ENCODE data around the gene SEMA5A. TPM values are rescaled to one million over a fixed set of nuclear protein-coding genes. Genes with fewer than 3 reads are reported as not detected.

Gene SEMA5A
- total and polyA plus RNA-seq, 11 donors: 4.6 to 71.5 (median 33.8) TPM

DNA sequence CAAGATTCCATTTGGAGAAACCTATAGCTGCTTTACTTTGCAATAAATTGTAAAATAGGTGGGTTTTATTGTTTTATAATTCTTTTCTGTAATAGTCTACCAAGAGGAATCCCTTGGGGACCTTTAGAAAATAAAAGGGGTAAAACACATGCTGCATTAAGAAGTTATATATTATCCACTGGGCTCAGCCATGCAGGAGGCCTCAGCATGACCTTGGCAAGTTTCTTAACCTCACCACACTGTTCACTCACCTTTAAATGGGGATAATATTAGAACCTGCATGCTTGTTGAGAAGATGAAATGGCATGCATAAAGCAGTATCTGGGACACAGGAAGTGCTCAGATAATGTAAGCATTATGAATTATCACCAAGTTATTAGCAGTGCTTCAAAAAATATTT is 120.2 kb downstream of the SEMA5A start:
- Histone ChIP-seq H3K9me3 (no peaks in the 10 kb centered on the region), H3K36me3 (no peaks in the 10 kb centered on the region), H3K27me3 (no peaks in the 10 kb centered on the region), H3K4me1 (peaks cover 0 to 42% (median 4%) of the 10 kb centered on the region in 12 donors), H3K4me3 (no peak overlapping the region), H3K27ac (no peak overlapping the region)
- no peak for ATAC-seq
- no peak for TF ChIP-seq POLR2A (IDR thresholded peaks at IDR 0.05)
- TF ChIP-seq, protein P1, sequence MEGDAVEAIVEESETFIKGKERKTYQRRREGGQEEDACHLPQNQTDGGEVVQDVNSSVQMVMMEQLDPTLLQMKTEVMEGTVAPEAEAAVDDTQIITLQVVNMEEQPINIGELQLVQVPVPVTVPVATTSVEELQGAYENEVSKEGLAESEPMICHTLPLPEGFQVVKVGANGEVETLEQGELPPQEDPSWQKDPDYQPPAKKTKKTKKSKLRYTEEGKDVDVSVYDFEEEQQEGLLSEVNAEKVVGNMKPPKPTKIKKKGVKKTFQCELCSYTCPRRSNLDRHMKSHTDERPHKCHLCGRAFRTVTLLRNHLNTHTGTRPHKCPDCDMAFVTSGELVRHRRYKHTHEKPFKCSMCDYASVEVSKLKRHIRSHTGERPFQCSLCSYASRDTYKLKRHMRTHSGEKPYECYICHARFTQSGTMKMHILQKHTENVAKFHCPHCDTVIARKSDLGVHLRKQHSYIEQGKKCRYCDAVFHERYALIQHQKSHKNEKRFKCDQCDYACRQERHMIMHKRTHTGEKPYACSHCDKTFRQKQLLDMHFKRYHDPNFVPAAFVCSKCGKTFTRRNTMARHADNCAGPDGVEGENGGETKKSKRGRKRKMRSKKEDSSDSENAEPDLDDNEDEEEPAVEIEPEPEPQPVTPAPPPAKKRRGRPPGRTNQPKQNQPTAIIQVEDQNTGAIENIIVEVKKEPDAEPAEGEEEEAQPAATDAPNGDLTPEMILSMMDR (IDR thresholded peaks at IDR 0.05): no peak
- no peak for DNase-seq
- intact Hi-C loops (cut with DNase I): no loop called here

DNA sequence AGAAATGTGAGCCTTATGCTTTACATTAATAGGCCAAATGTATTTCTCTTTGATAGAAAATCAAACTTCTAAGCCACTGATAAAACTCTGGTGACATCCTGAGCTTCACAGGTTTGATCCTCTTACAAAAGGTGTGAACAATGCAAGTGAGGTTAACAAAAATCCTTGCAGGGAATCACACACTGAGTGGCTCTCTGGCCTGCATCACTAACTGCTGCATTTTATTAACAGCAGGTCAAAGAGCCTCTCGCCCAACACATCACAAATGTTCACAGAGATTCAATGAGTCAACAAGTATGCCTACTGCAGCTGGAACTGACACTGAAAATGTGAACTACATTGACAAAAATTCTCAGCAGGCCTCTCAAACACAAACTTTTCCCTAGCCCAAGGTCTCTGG is 122.3 kb downstream of the SEMA5A start:
- no peaks in the 10 kb centered on the region for H3K36me3 ChIP-seq
- H3K4me1 ChIP-seq: peaks cover 0 to 23% (median 3%) of the 10 kb centered on the region in 12 donors
- DNase-seq (no peak), ATAC-seq (no peak)
- WGBS, 4 donors: 35 to 55% (median 52%) methylated on average over 1 of the region's 1 CpG
- no peak overlapping the region for H3K4me3 ChIP-seq
- intact Hi-C loops (cut with DNase I): no loop called here
- no peak for TF ChIP-seq POLR2A (IDR thresholded peaks at IDR 0.05)
- TF ChIP-seq, protein P1 (IDR thresholded peaks at IDR 0.05): no peak
- H3K27ac ChIP-seq: no peak overlapping the region
- peaks cover 0 to 4% (median 0%) of the 10 kb centered on the region in 12 donors for H3K9me3 ChIP-seq
- no peaks in the 10 kb centered on the region for H3K27me3 ChIP-seq

DNA sequence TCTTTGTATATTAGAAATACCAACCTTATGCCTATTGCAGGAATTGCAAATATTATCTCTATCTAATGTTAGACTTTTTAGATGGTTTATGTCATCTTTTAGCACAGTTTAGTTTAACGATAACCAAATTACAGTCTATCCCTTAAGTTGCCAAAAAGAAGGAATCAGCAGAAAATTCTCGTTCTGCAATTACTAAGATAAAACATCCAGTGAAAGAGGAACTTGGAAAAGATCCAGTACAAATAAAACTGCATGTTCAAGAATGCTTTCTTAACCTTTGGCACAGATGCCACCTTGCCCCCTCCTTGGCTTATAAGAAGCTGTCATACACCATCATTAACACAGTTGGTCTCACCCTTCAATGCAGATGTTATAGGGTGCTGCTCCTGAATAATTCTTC is 124.0 kb downstream of the SEMA5A start:
- 35 to 47% (median 37%) methylated on average over 2 of the region's 2 CpGs for WGBS, 4 donors
- no peaks in the 10 kb centered on the region for H3K36me3 ChIP-seq
- no peak overlapping the region for H3K27ac ChIP-seq
- H3K27me3 ChIP-seq: no peaks in the 10 kb centered on the region
- intact Hi-C loops (cut with DNase I): no loop called here
- H3K4me3 ChIP-seq: no peak overlapping the region
- peaks cover 0 to 6% (median 0%) of the 10 kb centered on the region in 12 donors for H3K9me3 ChIP-seq
- TF ChIP-seq POLR2A (IDR thresholded peaks at IDR 0.05): no peak
- TF ChIP-seq, protein P1 (IDR thresholded peaks at IDR 0.05): no peak
- DNase-seq (no peak), ATAC-seq (no peak)
- peaks cover 0 to 18% (median 1%) of the 10 kb centered on the region in 12 donors for H3K4me1 ChIP-seq

DNA sequence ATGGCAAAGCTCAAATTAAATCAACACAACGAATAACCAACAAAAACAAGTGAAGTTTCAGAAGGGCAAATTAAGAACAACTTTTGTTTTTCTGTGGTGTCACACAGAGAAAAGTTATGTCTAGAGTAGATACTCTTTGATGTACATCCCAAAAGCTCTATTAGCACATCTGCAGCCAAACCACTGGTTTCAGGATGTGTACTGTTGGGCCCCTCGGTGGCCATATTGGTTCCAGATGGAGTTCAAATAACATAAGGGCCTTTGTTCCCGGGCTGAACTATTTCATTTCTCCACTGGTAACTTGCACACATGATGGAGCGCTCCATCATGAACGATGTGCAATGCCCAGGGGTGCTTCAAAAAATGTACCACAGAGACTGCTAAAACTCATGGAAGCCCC is 126.1 kb downstream of the SEMA5A start:
- no peak for DNase-seq
- no peaks in the 10 kb centered on the region for H3K27me3 ChIP-seq
- intact Hi-C loops (cut with DNase I): no loop called here
- peaks cover 0 to 6% (median 0%) of the 10 kb centered on the region in 12 donors for H3K9me3 ChIP-seq
- peaks cover 0 to 18% (median 1%) of the 10 kb centered on the region in 12 donors for H3K4me1 ChIP-seq
- no peak overlapping the region for H3K27ac ChIP-seq
- H3K36me3 ChIP-seq: no peaks in the 10 kb centered on the region
- no peak overlapping the region for H3K4me3 ChIP-seq
- 88 to 92% (median 90%) methylated on average over 5 of the region's 5 CpGs for WGBS, 4 donors
- no peak for TF ChIP-seq POLR2A (IDR thresholded peaks at IDR 0.05)
- TF ChIP-seq, protein P1 (IDR thresholded peaks at IDR 0.05): no peak
- no peak for ATAC-seq
